ENCODE measurements around the gene COL8A1.

COL8A1 gene

DNA sequence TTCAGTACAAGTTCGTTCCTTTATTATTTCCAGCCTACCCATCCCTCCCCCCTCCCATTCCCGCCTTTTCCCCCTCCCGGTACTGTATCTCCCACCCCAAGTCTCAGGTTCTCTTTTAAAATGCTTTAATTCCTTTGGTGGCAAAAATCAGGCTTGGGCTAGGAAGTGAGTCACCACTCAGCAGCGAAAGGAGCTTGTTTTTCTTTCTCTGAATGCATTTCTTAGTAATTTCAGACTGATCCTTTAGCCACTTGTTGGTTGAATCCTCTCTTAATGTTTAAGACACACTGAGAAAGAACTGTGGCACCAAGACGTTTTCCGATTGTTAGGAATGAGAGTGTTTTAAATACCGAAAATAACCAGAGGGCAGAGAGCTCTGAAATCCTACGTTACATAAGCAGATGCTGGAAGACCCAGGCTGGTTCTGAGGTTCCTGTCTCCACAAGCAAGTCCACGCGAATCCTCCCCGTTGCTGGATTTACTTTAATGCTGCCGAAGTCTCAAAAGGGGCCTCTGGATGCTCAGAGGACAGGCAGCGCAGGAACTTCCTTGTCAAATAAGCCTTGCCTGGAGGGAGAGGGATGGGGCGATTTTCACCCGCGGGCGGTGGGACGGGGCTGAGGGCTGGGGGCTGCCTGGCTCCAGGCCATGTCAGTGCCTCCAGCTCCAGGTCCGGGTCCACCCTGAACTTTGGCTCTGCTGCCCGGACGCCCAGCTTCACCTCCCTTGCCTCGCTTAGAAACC lies 854 bp upstream of the COL8A1 start:
- DNase-seq (ENCODE audit: low read depth), result peak; percentile 83
- peak overlapping the region; percentile 88 for H3K4me3 ChIP-seq (ENCODE audit: control insufficient read depth, low read depth, low read length)
- no peak for TF ChIP-seq CTCF (conservative IDR thresholded peaks at IDR 0.05; ENCODE audit: control insufficient read depth, insufficient read depth, low read depth, low read length)

DNA sequence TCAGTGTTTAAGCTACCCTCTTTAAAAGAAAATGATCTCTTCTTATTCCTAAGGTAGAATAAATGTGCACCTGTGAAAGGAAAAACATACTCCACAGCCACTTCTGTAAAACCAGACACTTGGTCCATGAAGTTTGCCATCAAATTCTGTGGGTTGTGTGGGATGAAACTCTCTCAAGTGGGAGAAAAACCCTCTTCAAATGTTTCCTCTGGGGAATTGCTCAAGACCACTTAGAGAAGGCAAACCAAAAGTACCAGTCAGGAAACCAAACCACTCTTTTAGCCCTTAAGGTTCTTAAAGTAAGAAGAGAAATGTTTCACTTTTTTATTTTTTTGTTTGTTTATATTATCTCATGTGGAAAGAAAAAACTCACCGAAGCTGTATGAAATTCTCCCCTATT lies 1.2 kb downstream of the COL8A1 start:
- H3K4me3 ChIP-seq (ENCODE audit: control insufficient read depth, low read depth, low read length), result peak overlapping the region; percentile 12
- TF ChIP-seq CTCF (conservative IDR thresholded peaks at IDR 0.05; ENCODE audit: control insufficient read depth, insufficient read depth, low read depth, low read length), result no peak
- DNase-seq (ENCODE audit: low read depth), result peak; percentile 49

DNA sequence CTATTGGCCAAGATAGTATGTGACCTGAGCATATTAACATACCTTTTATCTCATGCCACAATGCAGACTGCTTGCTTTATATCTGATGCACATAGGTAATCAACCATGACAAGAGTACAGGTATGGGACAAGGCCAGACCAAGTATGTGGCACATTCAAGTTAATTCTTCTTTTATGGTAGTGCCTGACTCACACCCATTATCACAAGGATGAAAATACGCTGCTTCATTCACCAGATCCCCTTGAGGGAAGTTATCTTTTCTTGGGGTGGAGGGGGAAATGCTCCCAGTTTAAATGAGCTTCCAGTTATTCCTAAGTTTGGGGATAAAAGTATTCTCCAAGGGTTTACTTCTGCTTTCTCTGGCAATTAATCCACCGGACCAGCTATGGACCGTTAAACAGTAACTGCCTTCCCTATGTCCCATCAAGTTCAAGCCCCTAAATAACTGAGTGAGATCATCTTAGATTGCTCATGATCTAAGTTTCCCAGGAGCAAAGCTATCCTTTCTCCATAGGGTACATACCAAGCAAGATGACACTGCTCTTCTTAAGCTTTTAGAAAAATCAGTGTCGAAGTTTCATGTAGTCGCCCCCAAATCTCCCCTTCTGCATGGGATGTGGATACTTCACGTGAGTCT lies 1.9 kb downstream of the COL8A1 start:
- H3K4me3 ChIP-seq (ENCODE audit: control insufficient read depth, low read depth, low read length), result no peak overlapping the region
- no peak for DNase-seq (ENCODE audit: low read depth)
- no peak for TF ChIP-seq CTCF (conservative IDR thresholded peaks at IDR 0.05; ENCODE audit: control insufficient read depth, insufficient read depth, low read depth, low read length)

GRCh38 chr3:99641480-99641879 lies 3.1 kb downstream of the COL8A1 start:
- no peak overlapping the region for H3K4me3 ChIP-seq (ENCODE audit: control insufficient read depth, low read depth, low read length)
- TF ChIP-seq CTCF (conservative IDR thresholded peaks at IDR 0.05; ENCODE audit: control insufficient read depth, insufficient read depth, low read depth, low read length), result no peak
- DNase-seq (ENCODE audit: low read depth), result no peak

DNA sequence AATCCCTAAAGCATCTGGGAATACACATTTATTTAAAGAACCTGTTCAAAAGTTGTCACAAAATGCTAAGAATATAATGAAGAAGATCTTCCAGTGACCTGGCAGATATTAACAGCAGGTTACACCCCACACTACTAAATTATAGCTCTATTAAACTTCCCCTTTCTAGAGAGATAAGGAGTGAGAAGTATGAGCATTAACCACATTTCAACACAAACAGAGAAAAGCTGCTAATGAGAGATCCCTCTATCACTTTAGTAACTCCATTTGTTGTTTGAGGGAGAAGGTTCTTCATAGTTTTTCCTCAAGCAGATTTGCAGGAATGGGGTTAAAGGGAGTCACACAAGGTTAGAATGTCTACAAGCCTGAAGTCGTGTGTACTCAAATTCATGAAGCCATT lies 3.6 kb downstream of the COL8A1 start:
- no peak for DNase-seq (ENCODE audit: low read depth)
- TF ChIP-seq CTCF (conservative IDR thresholded peaks at IDR 0.05; ENCODE audit: control insufficient read depth, insufficient read depth, low read depth, low read length), result no peak
- no peak overlapping the region for H3K4me3 ChIP-seq (ENCODE audit: control insufficient read depth, low read depth, low read length)

DNA sequence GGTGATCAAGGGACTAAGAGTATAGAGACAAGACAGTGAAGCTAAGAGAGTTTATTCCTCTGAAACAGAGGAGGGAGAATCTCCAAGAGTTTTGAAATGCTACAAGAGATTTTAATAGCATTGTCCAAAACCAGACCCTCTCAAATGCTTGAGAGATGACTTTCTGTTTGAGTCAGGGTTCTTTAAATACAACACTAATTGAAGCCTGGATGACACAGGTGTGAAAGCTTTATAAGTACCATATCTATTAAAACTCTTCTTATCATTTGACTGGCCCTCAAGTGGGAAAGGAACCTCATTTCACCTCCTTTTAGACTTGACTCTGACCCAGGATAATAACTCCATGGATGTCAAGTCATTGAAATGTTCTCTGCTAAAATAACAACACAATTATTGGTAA lies 5.6 kb downstream of the COL8A1 start:
- H3K4me3 ChIP-seq (ENCODE audit: control insufficient read depth, low read depth, low read length), result no peak overlapping the region
- DNase-seq (ENCODE audit: low read depth), result no peak
- TF ChIP-seq CTCF (conservative IDR thresholded peaks at IDR 0.05; ENCODE audit: control insufficient read depth, insufficient read depth, low read depth, low read length), result no peak

Data from fibroblast of mammary gland (primary cell).